K562 (cell line): ENCODE measurements around the gene VEZF1. TPM values are rescaled to one million over a fixed set of nuclear protein-coding genes. Genes with fewer than 3 reads are reported as not detected.
A peak's percentile ranks its signal among the peaks of the same experiment; 100 is the strongest.

Experiments
- BCL6 ChIP-seq: fragments of 250-450 bp; sonication (Bioruptor Pico); IDR thresholded peaks from 2 replicates; pipeline ENCODE4 v1.4.0; 2020
- CREB5 ChIP-seq: fragments of 250-450 bp; sonication (Bioruptor Pico); IDR thresholded peaks from 2 replicates; pipeline ENCODE4 v1.5.0; 2020; ENCODE audit warnings: mild to moderate bottlenecking
- MAZ ChIP-seq, 2 experiments: fragments of 450-650 bp in 1 of 2; sonication (generic) in 1 of 2; formaldehyde crosslinking; IDR thresholded peaks in 1 of 2; conservative IDR thresholded peaks in 1 of 2; 2 replicates each; pipeline versions ENCODE4 v1.4.0 to v1.5.0; 2020; ENCODE audit warnings: mild to moderate bottlenecking in 1 of 2, missing genetic modification reagents in 1 of 2
- NRF1 ChIP-seq, 2 experiments: fragments of 450-650 bp; IDR thresholded peaks in 1 of 2; conservative IDR thresholded peaks in 1 of 2; 2 replicates each; pipeline ENCODE4 v1.6.1; 2014; ENCODE audit warnings: mild to moderate bottlenecking in 2 of 2
- RB1 ChIP-seq: fragments of 450-650 bp; IDR thresholded peaks from 2 replicates; pipeline ENCODE4 v1.6.1; 2017; ENCODE audit warnings: low read depth, mild to moderate bottlenecking
- SAFB ChIP-seq: fragments of 200-400 bp; formaldehyde crosslinking; IDR thresholded peaks from 2 replicates; pipeline ENCODE4 v1.6.1; 2017; ENCODE audit warnings: low read depth, low read length, borderline replicate concordance
- UBTF ChIP-seq, 2 experiments: IDR thresholded peaks; 2 replicates each; pipeline ENCODE4 v1.6.1; 2012; ENCODE audit warnings: improper control_type of control experiment in 2 of 2, low read depth in 2 of 2, low read length in 2 of 2, borderline replicate concordance in 1 of 2
- VEZF1 ChIP-seq: fragments of 200-800 bp; sonication (Bioruptor generic); IDR thresholded peaks from 2 replicates; pipeline ENCODE4 v1.6.1; 2017; ENCODE audit warnings: missing genetic modification characterization, missing compliant biosample characterization
- ZNF146 ChIP-seq: IDR thresholded peaks from one replicate; pipeline ENCODE4 v1.6.1; 2018; ENCODE audit warnings: missing compliant biosample characterization; ENCODE audit not compliant: unreplicated experiment
- ZNF766 ChIP-seq: fragments of 200-800 bp; sonication (Bioruptor generic); conservative IDR thresholded peaks from 2 replicates; pipeline ENCODE4 v1.6.1; 2016; ENCODE audit warnings: missing genetic modification characterization, missing compliant biosample characterization
- polyA plus RNA-seq, 8 experiments: library from polyadenylated mRNA; depleted of rRNA in 4 of 8; stranded (reverse) in 5 of 8; unstranded in 3 of 8; fragments of >200 nt; fragmentation: Nextera tagmentation in 2 of 8; fragmentation: Illumina TruSeq in 1 of 8; extraction: Ambion mirVana in 2 of 8; extraction: Trizol in 1 of 8; gene quantifications; 2 replicates each; pipeline versions ENCODE4 v1.2.1 to v1.2.3, GENCODE V29; 2011 to 2014; ENCODE audit warnings: inconsistent platforms in 1 of 8, missing spikeins in 1 of 8
- total RNA-seq, 7 experiments: library from RNA; depleted of rRNA in 6 of 7; stranded (reverse); fragments of >200 nt in 6 of 7; fragmentation: Illumina TruSeq in 2 of 7; extraction: Trizol in 2 of 7; gene quantifications; 2 replicates each; pipeline versions ENCODE4 v1.2.1 to v1.2.3, GENCODE V29; 2011 to 2021; ENCODE audit warnings: low replicate concordance in 1 of 7
- TF ChIP-seq, protein P1 (sequence below): fragments of 250-450 bp; sonication (Bioruptor Pico); IDR thresholded peaks from 2 replicates; pipeline ENCODE4 v1.4.0; 2020

The VEZF1 gene
- total and polyA plus RNA-seq, 9 of the 15 experiments (the other 6 are each of a cell fraction or from before 2014, with no cell fraction given), result 9.5 to 33.4 (median 22.1) TPM

DNA sequence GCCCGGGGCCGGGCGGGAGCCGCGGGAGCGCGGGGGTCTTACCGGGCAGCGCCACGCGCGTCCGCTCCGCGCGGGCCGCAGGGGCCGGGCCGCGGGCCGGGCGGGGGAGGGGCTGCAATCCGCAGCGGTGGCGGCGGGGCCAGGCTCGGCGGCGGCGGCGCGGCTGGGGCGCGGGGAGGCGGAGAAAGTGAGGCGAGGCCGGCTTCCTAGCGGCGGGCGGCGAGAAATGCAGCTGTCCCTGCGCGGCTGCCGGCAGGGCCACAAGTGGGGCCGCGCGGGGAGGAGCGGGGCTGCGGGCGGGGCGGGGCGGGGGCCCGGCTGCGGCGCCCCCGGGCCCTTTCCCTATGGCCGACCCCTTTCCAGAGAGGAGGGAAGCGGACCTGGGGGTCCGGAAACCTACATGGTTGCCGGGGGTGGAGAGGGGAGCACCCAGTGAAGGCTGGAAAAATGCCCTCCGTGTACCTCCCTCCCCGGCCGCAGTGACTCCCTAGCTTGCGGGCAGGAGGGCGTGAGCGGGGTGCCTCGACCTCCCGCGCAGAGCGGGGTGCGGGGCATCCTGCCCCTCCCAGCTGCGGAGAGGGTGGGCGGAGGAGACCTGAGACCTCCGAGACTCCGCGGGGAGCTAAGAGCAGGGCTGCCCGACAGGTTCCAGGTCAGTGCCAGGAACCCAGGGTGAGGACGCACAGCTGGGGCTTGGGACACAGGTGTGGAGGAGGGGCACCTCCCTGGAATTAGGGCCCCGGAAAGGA lies 32.7 kb downstream of the VEZF1 start, which contains the start of gene CUEDC1 (continued):
- TF ChIP-seq VEZF1 (peak; percentile 76), NRF1 (conservative IDR thresholded peaks at IDR 0.05 in 1 of 2, IDR thresholded peaks at IDR 0.05 in 1 of 2) (no peak), MAZ (CRISPR knock-in tag; conservative IDR thresholded peaks at IDR 0.05 in 1 of 2, IDR thresholded peaks at IDR 0.05 in 1 of 2) (peak in 1 of 2 experiments; percentile 24; a peak in 1 of 4 replicates), CREB5 (no peak), ZNF766 (CRISPR knock-in tag) (0 out of 2 replicates have a peak, but pooled peaks have one; percentile 19), SAFB (0 out of 2 replicates have a peak, but pooled peaks have one; percentile 24), UBTF (IDR thresholded peaks at IDR 0.05; ENCODE audit: borderline replicate concordance in 1 of 2, low read depth in 2 of 2, low read length in 2 of 2) (peak in 1 of 2 experiments; percentile 71; a peak in 1 of 4 replicates), BCL6 (CRISPR knock-in tag) (no peak), RB1 (peak; percentile 32; the same call in 1 of the 2 replicates), ZNF146 (CRISPR knock-in tag) (no peak)
- TF ChIP-seq, protein P1, sequence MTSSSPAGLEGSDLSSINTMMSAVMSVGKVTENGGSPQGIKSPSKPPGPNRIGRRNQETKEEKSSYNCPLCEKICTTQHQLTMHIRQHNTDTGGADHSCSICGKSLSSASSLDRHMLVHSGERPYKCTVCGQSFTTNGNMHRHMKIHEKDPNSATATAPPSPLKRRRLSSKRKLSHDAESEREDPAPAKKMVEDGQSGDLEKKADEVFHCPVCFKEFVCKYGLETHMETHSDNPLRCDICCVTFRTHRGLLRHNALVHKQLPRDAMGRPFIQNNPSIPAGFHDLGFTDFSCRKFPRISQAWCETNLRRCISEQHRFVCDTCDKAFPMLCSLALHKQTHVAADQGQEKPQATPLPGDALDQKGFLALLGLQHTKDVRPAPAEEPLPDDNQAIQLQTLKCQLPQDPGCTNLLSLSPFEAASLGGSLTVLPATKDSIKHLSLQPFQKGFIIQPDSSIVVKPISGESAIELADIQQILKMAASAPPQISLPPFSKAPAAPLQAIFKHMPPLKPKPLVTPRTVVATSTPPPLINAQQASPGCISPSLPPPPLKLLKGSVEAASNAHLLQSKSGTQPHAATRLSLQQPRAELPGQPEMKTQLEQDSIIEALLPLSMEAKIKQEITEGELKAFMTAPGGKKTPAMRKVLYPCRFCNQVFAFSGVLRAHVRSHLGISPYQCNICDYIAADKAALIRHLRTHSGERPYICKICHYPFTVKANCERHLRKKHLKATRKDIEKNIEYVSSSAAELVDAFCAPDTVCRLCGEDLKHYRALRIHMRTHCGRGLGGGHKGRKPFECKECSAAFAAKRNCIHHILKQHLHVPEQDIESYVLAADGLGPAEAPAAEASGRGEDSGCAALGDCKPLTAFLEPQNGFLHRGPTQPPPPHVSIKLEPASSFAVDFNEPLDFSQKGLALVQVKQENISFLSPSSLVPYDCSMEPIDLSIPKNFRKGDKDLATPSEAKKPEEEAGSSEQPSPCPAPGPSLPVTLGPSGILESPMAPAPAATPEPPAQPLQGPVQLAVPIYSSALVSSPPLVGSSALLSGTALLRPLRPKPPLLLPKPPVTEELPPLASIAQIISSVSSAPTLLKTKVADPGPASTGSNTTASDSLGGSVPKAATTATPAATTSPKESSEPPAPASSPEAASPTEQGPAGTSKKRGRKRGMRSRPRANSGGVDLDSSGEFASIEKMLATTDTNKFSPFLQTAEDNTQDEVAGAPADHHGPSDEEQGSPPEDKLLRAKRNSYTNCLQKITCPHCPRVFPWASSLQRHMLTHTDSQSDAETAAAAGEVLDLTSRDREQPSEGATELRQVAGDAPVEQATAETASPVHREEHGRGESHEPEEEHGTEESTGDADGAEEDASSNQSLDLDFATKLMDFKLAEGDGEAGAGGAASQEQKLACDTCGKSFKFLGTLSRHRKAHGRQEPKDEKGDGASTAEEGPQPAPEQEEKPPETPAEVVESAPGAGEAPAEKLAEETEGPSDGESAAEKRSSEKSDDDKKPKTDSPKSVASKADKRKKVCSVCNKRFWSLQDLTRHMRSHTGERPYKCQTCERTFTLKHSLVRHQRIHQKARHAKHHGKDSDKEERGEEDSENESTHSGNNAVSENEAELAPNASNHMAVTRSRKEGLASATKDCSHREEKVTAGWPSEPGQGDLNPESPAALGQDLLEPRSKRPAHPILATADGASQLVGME (CRISPR knock-in tag), result 0 out of 2 replicates have a peak, but pooled peaks have one; percentile 26
